CD4-positive, alpha-beta T cell treated with Interleukin-21 for 1 hour (primary cell): ENCODE data around the gene STX8.
"Not testable (repeated sequence)": the region's sequence is repeated elsewhere in the genome, so short reads cannot be mapped to it uniquely, and the experiment has no call there.

Experiments
- DNase-seq: peaks from one replicate; pipeline ENCODE4 v3.0.0-alpha.2; 2020

The STX8 gene

DNA sequence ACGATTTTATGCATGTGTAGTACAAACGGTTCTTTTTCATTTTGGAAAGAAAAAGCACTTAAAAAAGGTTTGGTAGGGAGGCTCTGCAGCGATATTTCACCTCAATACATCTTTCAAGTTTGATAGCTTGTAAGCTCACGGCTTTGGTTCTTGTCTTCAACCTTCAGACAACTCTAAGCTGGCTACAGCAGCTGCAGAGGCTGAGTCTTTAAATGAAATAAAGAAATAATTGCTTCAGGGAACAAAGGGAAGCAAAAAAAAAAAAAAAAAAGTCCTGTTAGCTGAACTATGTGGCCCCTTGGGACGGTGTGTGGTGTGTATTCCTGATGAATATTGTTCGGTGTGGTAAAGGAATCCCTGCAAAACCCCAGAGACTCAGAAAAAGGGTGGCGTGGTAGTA lies 289.2 kb downstream of the STX8 start:
- no peak for DNase-seq

- no peak for DNase-seq
Measured at GRCh38 chr17:9285602-9286427, 289.8 kb downstream of the STX8 start.

GRCh38 chr17:9284884-9285283 lies 290.7 kb downstream of the STX8 start:
- no peak for DNase-seq

DNA sequence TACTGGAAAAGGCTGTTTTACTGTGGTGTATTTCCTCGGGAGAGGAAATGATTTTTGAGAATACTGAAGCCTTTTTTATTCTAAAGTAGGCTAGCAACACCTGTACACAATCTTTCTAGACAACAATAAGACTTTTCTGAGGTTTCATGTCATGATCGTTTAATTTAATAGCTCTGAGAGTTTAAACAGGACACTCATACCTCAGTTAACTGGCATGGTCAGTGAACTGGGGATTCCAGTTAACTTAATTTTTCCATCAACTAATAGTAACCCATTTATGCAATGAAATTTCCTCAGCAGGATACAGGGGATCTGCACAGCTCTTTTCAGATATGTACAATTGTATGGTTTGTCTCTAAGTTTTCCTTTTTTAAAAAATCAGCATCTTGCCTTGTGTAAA lies 291.7 kb downstream of the STX8 start:
- no peak for DNase-seq

- no peak for DNase-seq
Measured at GRCh38 chr17:9279893-9280292, 295.7 kb downstream of the STX8 start.

- no peak for DNase-seq
Measured at GRCh38 chr17:9274973-9275372, 300.6 kb downstream of the STX8 start.

DNA sequence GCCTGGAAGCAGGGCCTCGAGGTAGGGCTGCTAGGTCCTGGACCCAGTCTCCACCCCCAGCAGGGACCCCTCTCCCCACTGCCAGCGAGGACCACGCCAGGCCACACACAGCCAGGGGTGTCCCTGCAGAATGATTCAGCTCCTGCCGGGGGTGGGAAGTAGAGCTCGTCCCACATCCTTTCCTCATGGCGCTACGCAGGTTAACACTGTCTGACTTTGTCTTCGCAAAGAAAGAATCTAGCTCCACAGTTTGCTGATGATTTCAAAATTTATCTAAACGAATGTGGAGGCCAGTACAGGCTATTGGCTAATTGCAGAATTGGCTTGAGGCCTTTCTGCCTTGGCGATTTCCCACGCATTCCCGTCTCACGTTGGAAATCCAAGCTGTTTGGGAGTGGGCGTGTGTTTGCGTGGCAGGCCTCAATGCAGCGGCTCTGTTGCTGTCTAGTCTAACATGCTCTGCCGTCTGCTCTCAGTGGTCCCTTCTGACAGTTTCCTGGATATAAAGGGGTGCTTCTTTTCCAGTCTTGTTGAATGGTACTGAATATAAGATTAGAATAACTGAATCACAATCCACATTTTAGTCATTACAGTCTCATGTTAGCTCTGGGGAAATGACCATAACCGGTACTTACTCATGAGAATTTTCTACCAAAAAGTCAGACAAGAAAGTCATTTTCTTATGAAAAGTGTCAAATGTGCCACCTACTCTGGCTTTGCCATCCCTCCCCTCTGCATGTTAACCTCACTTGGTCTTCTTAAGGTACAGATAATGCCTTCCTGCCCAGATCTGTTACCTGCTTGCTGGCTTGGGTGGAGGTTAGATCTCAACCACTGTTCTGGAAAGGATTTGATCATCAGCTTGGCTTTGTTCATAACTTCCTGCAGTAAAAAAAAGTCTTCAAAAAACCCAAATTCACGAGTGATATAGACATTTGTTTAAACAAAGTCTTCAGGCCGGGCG lies 301.9 kb downstream of the STX8 start:
- no peak for DNase-seq

DNA sequence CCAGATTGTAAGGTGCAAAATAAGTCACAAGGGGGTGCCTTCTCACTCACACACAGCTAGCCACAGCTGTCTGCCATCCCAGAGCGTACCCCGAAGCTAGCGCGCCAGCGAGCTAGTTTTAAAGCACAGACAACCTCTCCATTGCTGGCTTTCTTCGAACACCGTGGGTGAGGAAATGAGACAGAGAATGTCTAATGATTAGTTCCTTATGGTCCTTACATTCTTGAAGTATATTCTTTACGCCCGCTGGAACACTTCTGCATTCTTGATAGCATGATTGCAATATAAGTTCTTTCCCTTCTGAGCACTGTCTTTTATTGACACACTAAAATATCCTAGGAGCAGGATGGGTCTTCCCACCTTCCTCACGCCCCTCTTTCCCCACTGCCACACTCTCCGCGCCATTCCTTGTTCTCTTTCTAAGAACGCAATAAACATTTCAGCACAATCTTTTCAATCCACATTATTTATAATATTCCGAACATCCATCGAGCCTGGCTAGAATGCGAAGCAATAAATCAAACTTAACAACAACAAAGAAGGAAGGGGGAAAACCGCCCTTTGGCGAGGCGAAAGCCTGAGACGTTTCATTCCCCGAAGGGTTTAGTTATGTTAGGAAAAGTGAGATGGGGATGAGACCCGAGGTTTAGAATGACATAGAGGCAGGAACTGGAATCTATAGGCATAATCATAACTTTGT lies 303.0 kb downstream of the STX8 start:
- DNase-seq: no peak

- no peak for DNase-seq
Measured at GRCh38 chr17:9271989-9272388, 303.6 kb downstream of the STX8 start.

- no peak for DNase-seq
Measured at GRCh38 chr17:9270921-9271320, 304.7 kb downstream of the STX8 start.

DNA sequence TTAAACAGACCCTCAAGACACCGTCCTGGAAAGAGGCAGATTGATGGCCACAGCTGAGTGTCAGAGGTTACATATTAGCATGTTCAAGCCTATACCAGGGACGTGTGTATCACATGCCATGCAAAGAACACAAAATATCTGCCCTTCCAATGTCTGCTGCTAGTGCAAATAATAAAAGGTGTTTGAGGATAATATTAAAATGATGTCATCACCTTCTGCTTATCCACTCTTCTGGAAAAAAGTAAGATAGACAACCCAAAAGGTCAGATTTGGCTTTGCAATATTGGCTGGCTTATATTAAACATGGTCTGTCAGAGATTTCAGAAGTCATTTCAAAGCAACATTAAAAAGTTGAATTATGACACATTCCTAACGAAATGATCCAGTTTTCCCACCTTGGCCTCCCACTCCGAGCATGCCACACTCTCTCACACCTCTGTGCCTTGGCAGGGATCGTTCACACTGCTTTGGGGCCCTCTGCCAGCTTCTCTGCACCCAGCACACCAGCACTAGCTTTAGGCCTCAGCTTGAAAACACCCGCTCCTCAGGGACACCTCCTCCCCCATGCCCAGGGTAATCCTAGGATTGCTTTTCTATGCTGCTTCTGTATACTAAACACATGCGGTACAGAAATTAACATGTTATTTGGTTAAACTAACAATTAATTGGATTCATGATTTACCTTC lies 306.1 kb downstream of the STX8 start:
- DNase-seq: no peak

DNA sequence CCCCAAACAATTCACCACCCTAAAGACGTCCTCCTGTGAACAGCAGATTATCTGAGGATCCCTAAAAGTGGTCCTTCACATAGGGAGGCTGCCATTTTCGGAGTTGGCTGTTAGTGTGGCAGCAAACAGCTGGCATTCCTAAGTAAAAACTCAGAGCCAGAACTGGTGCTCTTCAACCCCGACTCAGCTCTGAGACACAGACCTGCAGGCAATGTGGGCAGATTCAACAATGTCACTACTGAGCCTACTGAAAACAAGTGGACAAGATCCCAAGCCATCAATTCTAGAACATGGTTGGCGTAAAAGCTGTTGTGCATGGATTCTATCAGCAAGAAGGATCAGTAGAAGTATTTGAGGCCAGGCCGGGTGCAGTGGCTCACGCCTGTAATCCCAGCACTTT lies 307.1 kb downstream of the STX8 start:
- DNase-seq: no peak

- DNase-seq: no peak
Measured at GRCh38 chr17:9266697-9267117, 308.9 kb downstream of the STX8 start.

GRCh38 chr17:9266031-9266680 lies 309.5 kb downstream of the STX8 start:
- DNase-seq: no peak

DNA sequence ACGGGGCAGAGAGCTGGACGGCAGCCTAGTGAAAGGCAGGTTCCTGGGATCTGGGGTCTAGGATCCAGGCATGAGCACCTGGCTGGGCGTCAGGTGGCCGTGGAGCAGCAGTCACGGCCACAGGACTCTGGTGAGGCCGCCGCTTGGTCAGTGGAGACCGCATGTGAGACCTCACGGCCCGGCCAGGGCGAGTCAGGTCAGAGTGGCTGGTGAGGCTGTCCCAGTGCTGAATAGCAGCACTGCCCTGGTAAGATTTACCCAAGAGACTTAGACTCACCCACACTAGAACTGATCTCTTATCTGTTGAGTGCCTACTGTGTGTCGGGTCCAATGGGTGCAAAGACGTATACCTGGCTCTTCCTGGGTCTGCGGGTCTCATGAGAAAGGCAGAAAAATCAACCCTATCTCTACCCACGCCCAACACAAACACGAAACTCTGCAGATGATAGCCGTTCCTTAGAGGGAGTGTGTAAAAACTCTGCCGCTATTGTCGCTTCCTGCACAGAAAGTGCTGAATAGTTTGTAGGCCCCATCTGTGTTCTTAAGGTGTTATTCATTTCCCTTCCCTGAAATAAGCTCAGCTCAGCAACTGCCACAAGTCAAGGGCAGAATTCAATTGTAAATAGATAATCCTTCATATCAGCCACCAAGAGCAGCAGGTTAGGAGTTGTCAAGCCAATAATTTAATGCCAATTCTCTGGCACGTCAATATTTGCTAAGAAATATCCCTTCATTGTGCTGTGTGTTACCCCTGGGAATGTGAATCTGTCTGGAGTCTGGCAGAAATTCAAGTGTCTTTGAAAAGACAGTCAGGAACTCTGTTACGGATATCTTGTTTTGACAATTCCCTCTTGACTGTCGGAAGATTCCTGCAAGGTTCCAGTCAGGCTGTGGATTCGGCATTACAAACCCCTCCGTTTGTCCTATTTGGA lies 314.3 kb downstream of the STX8 start:
- DNase-seq: no peak

DNA sequence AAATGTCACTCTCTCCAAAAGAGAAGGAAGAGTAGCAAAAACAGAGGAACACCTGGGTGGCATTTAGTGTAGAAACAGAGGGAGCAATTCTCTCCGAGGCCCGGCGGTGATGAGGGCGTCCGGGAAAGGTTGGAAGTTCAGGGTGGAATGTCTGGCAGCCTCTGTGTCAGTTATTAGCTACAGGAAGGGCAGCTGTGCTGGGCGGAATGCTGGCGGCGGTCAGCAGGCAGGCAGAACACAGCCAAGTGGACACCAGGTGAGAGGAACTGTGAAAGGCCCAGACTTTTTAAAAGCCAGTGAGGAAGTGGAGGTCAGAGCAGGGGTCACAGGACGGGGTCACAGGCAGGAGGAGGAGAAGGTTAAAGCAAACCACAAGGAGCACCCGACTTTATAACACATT lies 316.2 kb downstream of the STX8 start:
- DNase-seq: no peak

- DNase-seq: no peak
Measured at GRCh38 chr17:9258115-9259015, 317.3 kb downstream of the STX8 start.

DNA sequence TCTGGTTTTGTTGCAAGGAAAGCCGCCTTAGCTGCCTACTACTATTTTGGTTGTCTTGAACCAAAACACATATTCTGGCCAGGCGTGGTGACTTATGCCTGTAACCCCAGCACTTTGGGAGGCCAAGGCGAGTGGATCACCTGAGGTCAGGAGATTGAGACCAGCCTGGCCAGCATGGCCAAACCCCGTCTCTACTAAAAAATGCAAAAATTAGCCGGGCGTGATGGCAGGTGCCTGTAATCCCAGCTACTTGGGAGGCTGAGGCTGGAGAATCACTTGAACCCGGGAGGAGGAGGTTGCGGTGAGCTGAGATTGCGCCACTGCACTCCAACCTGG lies 318.0 kb downstream of the STX8 start:
- DNase-seq: not testable (repeated sequence)

- no peak for DNase-seq
Measured at GRCh38 chr17:9256751-9257629, 318.6 kb downstream of the STX8 start.
